Retinal pigment epithelial cell (primary cell): ENCODE results near the gene IFIT2.

ENCODE experiments used
- DNase-seq: peaks from one replicate; pipeline ENCODE4 v3.0.0-alpha.2; 2010; ENCODE audit warnings: low read depth
- H3K4me3 ChIP-seq: 2 replicates; pipeline ENCODE4 v1.5.1; 2011; ENCODE audit warnings: mild to moderate bottlenecking, low read length, control low read depth, moderate library complexity
- CTCF ChIP-seq: conservative IDR thresholded peaks from 2 replicates; pipeline ENCODE4 v1.5.1; 2011; ENCODE audit warnings: low read depth, low read length, control low read depth, inconsistent platforms

The IFIT2 gene

GRCh38 chr10:89332123-89332633 is 30.3 kb downstream of the IFIT2 start:
- H3K4me3 ChIP-seq = no peak overlapping the region
- no peak for DNase-seq
- no peak for TF ChIP-seq CTCF

GRCh38 chr10:89335226-89335625 is 33.4 kb downstream of the IFIT2 start:
- no peak overlapping the region for H3K4me3 ChIP-seq
- DNase-seq = no peak
- no peak for TF ChIP-seq CTCF

GRCh38 chr10:89336241-89336640 is 34.4 kb downstream of the IFIT2 start:
- DNase-seq = no peak
- no peak for TF ChIP-seq CTCF
- no peak overlapping the region for H3K4me3 ChIP-seq

GRCh38 chr10:89337484-89337883 is 35.6 kb downstream of the IFIT2 start:
- TF ChIP-seq CTCF = no peak
- no peak for DNase-seq
- H3K4me3 ChIP-seq = no peak overlapping the region

- H3K4me3 ChIP-seq = no peak overlapping the region
- no peak for TF ChIP-seq CTCF
- no peak for DNase-seq
These were observed 36.9 kb downstream of the IFIT2 start for GRCh38 chr10:89338713-89339112.

- no peak overlapping the region for H3K4me3 ChIP-seq
- no peak for DNase-seq
- no peak for TF ChIP-seq CTCF
These were observed 38.0 kb downstream of the IFIT2 start for GRCh38 chr10:89339875-89340274.

- TF ChIP-seq CTCF = no peak
- H3K4me3 ChIP-seq = no peak overlapping the region
- DNase-seq = no peak
These were observed 39.8 kb downstream of the IFIT2 start for GRCh38 chr10:89341649-89342048.
